Thymus (tissue), 11 donors: ENCODE data around the gene DUSP11. TPM values are rescaled to one million over a fixed set of nuclear protein-coding genes. Genes with fewer than 3 reads are reported as not detected.
"Not testable (repeated sequence)": the region's sequence is repeated elsewhere in the genome, so short reads cannot be mapped to it uniquely, and the experiment has no call there.

ENCODE experiments used
- DNase-seq, 9 donors: peaks; one replicate each; pipeline ENCODE4 v3.0.0-alpha.2; 2013; ENCODE audit warnings: low spot score in 9 of 9, low read depth in 6 of 9, missing footprints in 1 of 9
- H3K27ac ChIP-seq, 2 donors: one replicate each; pipeline ENCODE4 v1.5.1; 2013; ENCODE audit warnings: control low read depth in 1 of 2, low read depth in 1 of 2, low read length in 1 of 2, mild to moderate bottlenecking in 1 of 2, moderate library complexity in 1 of 2
- H3K27me3 ChIP-seq, 2 donors: one replicate each; pipeline ENCODE4 v1.5.1; 2013; ENCODE audit warnings: low read length in 1 of 2; ENCODE audit not compliant: control insufficient read depth in 2 of 2, insufficient read depth in 1 of 2
- H3K36me3 ChIP-seq, 2 donors: one replicate each; pipeline ENCODE4 v1.5.1; 2013; ENCODE audit warnings: low read length in 1 of 2, mild to moderate bottlenecking in 1 of 2, moderate library complexity in 1 of 2; ENCODE audit not compliant: control insufficient read depth in 2 of 2, insufficient read depth in 2 of 2
- H3K4me1 ChIP-seq, 2 donors: one replicate each; pipeline ENCODE4 v1.5.1; 2013; ENCODE audit warnings: low read length in 2 of 2; ENCODE audit not compliant: control insufficient read depth in 2 of 2, insufficient read depth in 2 of 2
- H3K4me3 ChIP-seq, 2 donors: one replicate each; pipeline ENCODE4 v1.5.1; 2013; ENCODE audit warnings: low read length in 2 of 2, control low read depth in 1 of 2, mild to moderate bottlenecking in 1 of 2
- H3K9me3 ChIP-seq, 2 donors: one replicate each; pipeline ENCODE4 v1.5.1; 2013; ENCODE audit warnings: low read length in 1 of 2, mild to moderate bottlenecking in 1 of 2; ENCODE audit not compliant: control insufficient read depth in 2 of 2, insufficient read depth in 1 of 2
- WGBS: extraction: QIAGEN DNeasy Blood & Tissue Kit; methylation state at CpG from one replicate; pipeline ENCODE4 v1.1.7; 2013; 5-methylcytosine and 5-hydroxymethylcytosine counted together
- polyA plus RNA-seq: library from polyadenylated mRNA; stranded (reverse); fragments of 200-250 nt; gene quantifications from one replicate; pipeline ENCODE4 v1.2.3, GENCODE V29; 2013
- total RNA-seq: library from RNA; stranded (reverse); fragments of 120-200 nt; gene quantifications from one replicate; pipeline ENCODE4 v1.2.4, GENCODE V29; 2013
- donor health status: healthy.

Gene DUSP11
- total and polyA plus RNA-seq, 2 donors, result 31.2 to 38.7 TPM

- Histone ChIP-seq H3K4me3 (peak overlapping the region; percentile 67 to 71), H3K27ac (no peak overlapping the region), H3K4me1 (peaks cover 0 to 4% of the 10 kb centered on the region in 2 donors), H3K9me3 (no peaks in the 10 kb centered on the region), H3K36me3 (peaks cover 0 to 14% of the 10 kb centered on the region in 2 donors), H3K27me3 (no peaks in the 10 kb centered on the region)
- DNase-seq, result no peak
- WGBS, result 6% methylated on average over 7 of the region's 7 CpGs
These were observed 307 bp upstream of the DUSP11 start for GRCh38 chr2:73780237-73780582.

- peaks cover 0 to 25% of the 10 kb centered on the region in 2 donors for H3K36me3 ChIP-seq
- peak in 2 of 9 donors; percentile 4 to 26 for DNase-seq
- peak overlapping the region; percentile 67 to 71 for H3K4me3 ChIP-seq
- not testable (repeated sequence) for H3K27ac ChIP-seq, H3K4me1 ChIP-seq, H3K9me3 ChIP-seq, H3K27me3 ChIP-seq
- 81% methylated on average over 18 of the region's 18 CpGs for WGBS
These were observed 936 bp downstream of the DUSP11 start for GRCh38 chr2:73778867-73779466.

- Histone ChIP-seq H3K36me3 (peaks cover 4 to 38% of the 10 kb centered on the region in 2 donors), H3K4me3 (no peak overlapping the region), H3K9me3 (no peaks in the 10 kb centered on the region), H3K27me3 (no peaks in the 10 kb centered on the region), H3K4me1 (peaks cover 0 to 4% of the 10 kb centered on the region in 2 donors), H3K27ac (no peak overlapping the region)
- 94% methylated on average over 8 of the region's 8 CpGs for WGBS
- DNase-seq, result peak in 1 of 9 donors; percentile 15
These were observed 2.9 kb downstream of the DUSP11 start for GRCh38 chr2:73776869-73777519.

- Histone ChIP-seq H3K4me3 (no peak overlapping the region), H3K4me1 (peaks cover 0 to 4% of the 10 kb centered on the region in 2 donors), H3K36me3 (peaks cover 4 to 39% of the 10 kb centered on the region in 2 donors), H3K9me3 (no peaks in the 10 kb centered on the region), H3K27me3 (no peaks in the 10 kb centered on the region), H3K27ac (no peak overlapping the region)
- 98% methylated on average over 4 of the region's 4 CpGs for WGBS
- no peak for DNase-seq
These were observed 3.5 kb downstream of the DUSP11 start for GRCh38 chr2:73776381-73776780.

GRCh38 chr2:73772819-73773218 lies 7.1 kb downstream of the DUSP11 start:
- Histone ChIP-seq H3K27me3 (no peaks in the 10 kb centered on the region), H3K9me3 (no peaks in the 10 kb centered on the region), H3K27ac (no peak overlapping the region), H3K4me1 (no peaks in the 10 kb centered on the region), H3K36me3 (peaks cover 13 to 61% of the 10 kb centered on the region in 2 donors), H3K4me3 (no peak overlapping the region)
- DNase-seq, result no peak

- Histone ChIP-seq H3K27ac (no peak overlapping the region), H3K4me1 (no peaks in the 10 kb centered on the region), H3K9me3 (no peaks in the 10 kb centered on the region), H3K27me3 (no peaks in the 10 kb centered on the region), H3K36me3 (peaks cover 13 to 61% of the 10 kb centered on the region in 2 donors), H3K4me3 (no peak overlapping the region)
- no peak for DNase-seq
- 96% methylated on average over 3 of the region's 3 CpGs for WGBS
These were observed 9.2 kb downstream of the DUSP11 start for GRCh38 chr2:73770725-73771124.

- H3K27me3 ChIP-seq, result no peaks in the 10 kb centered on the region
- no peak overlapping the region for H3K27ac ChIP-seq
- no peaks in the 10 kb centered on the region for H3K4me1 ChIP-seq
- 98% methylated on average over 4 of the region's 4 CpGs for WGBS
- peaks cover 28 to 50% of the 10 kb centered on the region in 2 donors for H3K36me3 ChIP-seq
- no peak for DNase-seq
- no peaks in the 10 kb centered on the region for H3K9me3 ChIP-seq
- H3K4me3 ChIP-seq, result no peak overlapping the region
These were observed 12.9 kb downstream of the DUSP11 start for GRCh38 chr2:73766994-73767393.

- 97% methylated on average over 1 of the region's 1 CpG for WGBS
- no peak for DNase-seq
- Histone ChIP-seq H3K4me3 (no peak overlapping the region), H3K4me1 (no peaks in the 10 kb centered on the region), H3K27me3 (no peaks in the 10 kb centered on the region), H3K36me3 (peaks cover 28 to 53% of the 10 kb centered on the region in 2 donors), H3K9me3 (no peaks in the 10 kb centered on the region), H3K27ac (no peak overlapping the region)
These were observed 13.6 kb downstream of the DUSP11 start for GRCh38 chr2:73766349-73766748.

- Histone ChIP-seq H3K27me3 (no peaks in the 10 kb centered on the region), H3K4me3 (no peak overlapping the region), H3K36me3 (peaks cover 33 to 57% of the 10 kb centered on the region in 2 donors), H3K9me3 (no peaks in the 10 kb centered on the region), H3K27ac (no peak overlapping the region), H3K4me1 (no peaks in the 10 kb centered on the region)
- 96% methylated on average over 1 of the region's 1 CpG for WGBS
- DNase-seq, result no peak
These were observed 15.0 kb downstream of the DUSP11 start for GRCh38 chr2:73764945-73765344.
